IPS-NIHi7 (cell line): ENCODE data around the gene TMEM17.

ENCODE experiments used
- DNase-seq: peaks from one replicate; pipeline ENCODE4 v3.0.0; 2012; ENCODE audit warnings: mixed read lengths; ENCODE audit errors: extremely low spot score

The TMEM17 gene

GRCh38 chr2:62472312-62472711 lies 33.7 kb downstream of the TMEM17 start:
- DNase-seq, result peak; percentile 1

GRCh38 chr2:62471816-62472215 lies 34.2 kb downstream of the TMEM17 start:
- DNase-seq, result peak; percentile 4

DNA sequence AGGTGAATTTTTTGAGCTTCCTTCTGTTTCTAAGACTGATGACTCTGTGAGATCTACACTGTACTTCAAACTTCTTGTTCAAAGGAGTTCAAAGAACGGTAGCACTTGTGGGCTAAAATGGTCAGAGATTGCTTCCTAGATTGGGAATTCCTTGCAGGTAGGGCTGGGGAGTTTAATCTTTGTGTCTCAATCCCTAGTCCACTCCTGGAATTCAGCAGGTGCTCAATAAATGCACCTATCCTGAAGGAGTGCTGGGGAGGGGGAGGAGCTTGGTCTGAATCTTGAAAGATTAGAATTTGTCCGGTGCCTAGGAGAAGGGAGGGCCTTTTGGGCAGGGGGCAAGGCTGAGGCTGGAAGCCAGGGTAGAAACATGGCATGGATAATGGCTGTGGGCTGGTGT lies 34.6 kb downstream of the TMEM17 start:
- DNase-seq, result no peak

DNA sequence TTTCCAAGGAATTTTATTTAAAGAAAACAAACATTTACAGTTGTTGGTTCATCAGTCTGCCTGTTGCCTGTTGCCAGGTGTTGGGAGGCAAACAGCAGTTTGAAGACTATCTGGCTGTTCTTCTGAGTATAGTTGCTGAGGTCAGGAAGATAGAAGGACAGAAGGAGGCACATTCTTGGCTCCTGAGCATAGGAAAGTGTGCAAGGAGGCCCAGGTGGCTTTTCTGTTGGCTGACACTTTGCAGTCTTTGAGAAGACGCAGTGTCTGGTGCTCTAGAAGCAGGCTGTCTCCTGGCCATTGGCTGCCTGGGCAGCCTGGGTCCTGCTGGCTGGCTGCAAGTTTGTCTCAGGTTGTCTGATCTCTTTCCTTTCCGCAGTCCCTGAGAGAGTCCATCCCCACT lies 36.4 kb downstream of the TMEM17 start:
- DNase-seq, result peak; percentile 1

DNA sequence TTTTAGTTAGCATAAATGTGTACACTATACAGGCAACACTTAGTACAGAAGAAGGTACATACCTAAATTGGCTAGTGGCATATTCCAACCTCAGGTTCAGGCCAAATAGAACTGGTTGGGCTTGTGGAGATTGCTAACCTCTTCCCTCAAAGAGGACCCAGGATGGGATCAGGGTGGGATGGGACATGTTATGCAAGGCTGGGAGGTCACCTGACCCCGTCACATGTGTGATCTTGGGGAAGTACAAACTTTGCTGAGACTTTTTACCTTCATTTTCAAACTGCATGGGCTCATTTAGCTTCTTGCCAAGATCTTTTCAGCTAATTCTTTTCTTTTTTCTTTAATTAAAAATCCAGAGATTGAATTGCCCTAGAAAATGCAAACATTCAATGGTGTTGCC lies 36.9 kb downstream of the TMEM17 start:
- no peak for DNase-seq

DNA sequence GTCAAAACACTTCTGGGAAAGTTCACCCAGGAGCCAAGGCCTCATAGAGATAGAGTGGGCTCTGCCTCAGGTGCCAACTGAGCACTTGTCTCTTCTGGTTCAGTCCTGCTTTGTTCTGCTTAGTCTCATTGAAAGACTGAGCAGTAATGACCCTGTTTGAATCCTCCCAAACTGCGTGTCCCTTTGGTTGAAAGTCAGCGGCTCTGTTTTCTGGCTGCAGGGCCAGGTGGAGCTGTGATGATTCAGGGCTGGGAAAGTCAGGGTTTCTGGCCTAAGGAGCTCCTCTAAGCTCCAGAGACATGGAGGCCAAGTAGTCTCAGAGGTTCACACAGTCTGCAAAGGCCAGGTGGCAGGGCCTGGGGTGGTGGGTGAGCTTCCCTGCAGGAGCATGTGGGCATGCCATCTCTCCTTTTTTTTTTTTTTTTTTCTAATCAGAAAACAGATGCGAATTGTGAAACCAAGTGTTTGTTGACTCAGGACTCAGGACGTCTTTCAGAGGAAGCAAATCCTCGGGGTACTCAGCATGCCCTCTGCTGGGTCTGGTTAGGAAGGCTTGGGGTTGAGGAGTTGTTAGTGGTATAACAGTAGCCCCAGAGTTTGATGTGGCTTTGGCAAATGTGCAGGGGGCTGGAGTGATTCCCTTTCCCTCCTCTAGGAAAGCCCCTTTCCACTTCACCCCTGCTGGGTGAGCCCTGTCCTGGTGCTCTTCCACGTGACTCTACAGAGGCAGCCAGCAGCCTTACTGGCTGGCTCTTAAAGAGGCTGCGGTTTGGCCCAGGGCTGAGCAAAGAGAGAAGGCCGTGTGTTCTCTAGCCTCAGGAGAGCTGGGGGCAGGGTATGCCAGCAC lies 38.3 kb downstream of the TMEM17 start:
- peak; percentile 41 for DNase-seq

DNA sequence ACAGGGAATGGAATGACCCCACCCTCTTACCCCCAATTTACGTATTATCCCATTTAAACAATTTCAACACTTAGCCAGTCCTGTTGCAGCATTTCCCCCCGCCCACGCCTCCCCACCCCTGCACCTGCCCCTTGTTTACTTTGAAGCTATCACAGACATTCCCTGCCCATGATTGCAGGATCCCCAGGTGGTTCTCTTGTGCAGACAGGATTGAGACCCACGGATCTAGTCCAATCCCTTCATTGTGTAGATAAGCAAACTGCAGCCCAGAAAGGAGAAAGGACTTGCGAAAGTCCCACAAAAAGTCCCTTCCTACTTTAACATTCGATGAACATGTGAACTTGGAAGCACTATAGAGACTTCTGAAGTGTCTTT lies 38.9 kb downstream of the TMEM17 start:
- no peak for DNase-seq

- no peak for DNase-seq
These were observed 39.5 kb downstream of the TMEM17 start for GRCh38 chr2:62466503-62466854.

DNA sequence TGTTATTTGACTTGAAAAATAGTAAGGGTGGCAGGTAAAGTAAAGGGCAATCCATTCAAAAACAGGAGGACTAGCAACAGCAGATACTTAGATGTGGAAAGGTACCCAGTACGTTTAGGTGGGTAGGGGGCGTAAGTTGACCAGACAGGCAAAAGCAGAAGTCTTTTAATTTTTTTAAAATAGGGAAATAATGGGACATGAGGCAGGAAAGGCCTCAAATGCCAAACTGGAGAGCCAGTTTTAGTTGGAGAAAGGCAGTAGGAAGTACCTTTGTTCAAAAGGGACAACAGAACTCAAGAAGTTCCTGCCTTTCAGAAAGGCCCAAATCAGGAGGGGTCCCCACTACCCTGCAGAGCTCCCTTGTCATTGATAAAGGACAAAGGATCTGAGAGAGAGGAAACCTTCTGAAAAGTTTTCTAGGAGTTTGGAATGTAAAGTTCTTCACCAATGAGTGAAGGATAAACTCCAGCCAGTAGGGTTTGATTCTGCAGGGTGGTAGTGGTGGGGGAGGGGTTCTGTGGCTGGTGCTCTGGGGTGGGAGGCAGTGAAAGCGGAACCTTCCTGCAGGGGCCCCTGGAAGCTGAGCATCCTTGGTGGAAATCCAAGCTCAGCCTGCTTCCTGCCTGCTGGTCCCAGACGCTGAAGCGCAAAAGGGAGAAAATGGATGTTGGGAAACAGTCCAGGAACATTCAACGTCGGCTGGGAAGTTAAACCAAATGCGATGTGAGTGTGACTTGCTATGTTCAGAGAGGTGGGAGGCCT lies 40.1 kb downstream of the TMEM17 start:
- peak; percentile 57 for DNase-seq

DNA sequence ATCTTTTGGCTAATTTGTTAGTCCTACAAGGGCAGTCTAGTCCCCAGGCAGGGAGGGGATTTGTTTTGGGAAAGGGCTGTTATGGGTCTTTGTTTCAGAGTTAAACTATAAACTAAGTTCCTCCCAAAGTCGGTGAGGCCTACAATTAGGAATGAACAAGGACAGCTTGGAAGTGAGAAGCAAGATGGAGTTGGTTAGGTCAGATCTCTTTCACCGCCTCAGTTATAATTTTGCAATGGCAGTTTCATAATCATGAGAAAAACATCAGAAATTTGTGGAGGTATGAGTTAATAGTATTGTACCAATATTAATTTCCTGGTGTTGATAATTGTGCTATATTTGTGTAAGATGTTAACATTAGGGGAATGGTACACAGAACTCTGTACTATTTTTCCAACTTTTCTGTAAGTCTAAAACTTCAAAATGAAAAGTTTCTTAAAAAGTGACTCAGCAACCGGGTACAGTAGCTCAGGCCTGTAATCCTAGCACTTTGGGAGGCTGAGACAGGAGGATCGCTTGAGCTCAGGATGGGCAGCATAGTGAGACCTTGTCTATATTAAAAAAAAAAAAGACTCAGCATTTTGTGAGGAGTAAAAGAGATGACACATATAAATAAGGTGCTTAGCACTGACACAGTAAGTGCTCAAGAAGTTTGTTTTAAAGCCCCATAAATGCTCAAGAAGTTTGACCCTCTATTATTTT lies 40.8 kb downstream of the TMEM17 start:
- no peak for DNase-seq

- DNase-seq, result no peak
These were observed 41.6 kb downstream of the TMEM17 start for GRCh38 chr2:62464221-62465007.

DNA sequence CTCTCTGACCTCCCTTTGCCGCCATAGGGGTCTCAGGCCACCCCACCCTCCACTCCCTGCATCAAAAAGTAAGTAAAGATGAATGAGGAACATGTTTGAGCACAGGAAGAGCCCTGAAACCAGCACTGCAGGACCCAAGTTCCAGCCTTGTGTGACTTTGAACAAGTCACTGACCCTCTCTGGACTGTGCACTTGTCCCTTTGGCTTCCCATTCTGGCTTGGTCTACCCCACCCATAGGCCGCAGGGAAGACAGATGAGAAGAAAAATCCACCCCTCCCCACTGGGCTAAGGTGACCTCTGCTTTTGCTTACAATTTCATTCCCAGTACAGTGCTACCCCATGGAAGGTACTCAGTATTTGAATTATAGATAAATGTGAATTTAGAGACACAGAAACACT lies 43.8 kb downstream of the TMEM17 start:
- DNase-seq, result no peak

DNA sequence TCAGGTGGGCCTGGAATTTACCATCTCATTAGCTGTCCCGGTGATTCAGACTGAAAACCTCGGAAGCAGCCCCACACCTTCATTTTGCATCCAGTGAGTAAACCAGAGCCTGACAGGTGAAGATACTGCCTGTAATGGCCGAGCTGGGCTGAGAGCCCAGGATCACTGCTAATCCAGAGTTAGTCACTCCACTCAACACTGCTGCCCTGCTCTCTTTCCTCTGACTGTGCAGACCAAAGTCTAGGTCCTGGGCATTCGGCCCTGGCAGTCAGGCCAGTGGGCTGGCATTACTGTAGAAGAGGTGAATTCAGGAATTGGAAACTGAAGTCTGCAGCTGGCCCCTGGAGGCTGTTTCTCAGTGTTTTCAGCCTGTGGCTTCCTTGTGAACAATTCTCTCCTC lies 44.3 kb downstream of the TMEM17 start:
- DNase-seq, result no peak

GRCh38 chr2:62461017-62461553 lies 44.9 kb downstream of the TMEM17 start:
- no peak for DNase-seq

- DNase-seq, result no peak
These were observed 45.8 kb downstream of the TMEM17 start for GRCh38 chr2:62460175-62460574.

GRCh38 chr2:62459672-62460071 lies 46.3 kb downstream of the TMEM17 start:
- no peak for DNase-seq

GRCh38 chr2:62459106-62459505 lies 46.9 kb downstream of the TMEM17 start:
- DNase-seq, result no peak

- DNase-seq, result no peak
These were observed 47.3 kb downstream of the TMEM17 start for GRCh38 chr2:62458671-62459081.

DNA sequence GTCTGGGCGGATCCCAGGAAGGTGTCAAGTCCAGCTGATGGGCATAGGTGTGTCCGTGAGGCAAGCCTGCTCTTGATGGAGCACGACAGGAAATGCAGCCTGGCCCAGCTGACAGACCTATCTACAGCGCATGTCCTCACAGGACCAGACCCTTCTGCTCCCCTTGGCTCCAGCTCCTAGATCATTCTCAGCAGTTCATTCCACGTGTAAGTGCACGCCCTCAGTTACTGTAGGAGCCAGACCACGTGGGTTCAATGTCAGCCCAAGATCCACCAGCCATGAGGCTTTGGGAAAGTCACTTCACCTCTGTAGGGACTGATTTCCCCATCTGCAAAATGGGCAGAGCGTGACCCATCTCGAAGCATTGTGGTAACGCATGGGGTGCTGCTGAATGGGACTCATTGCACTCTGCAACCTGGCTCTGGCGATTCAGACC lies 47.8 kb downstream of the TMEM17 start:
- no peak for DNase-seq

- no peak for DNase-seq
These were observed 48.4 kb downstream of the TMEM17 start for GRCh38 chr2:62457556-62457955.

- peak; percentile 97 for DNase-seq
These were observed 49.1 kb downstream of the TMEM17 start for GRCh38 chr2:62456721-62457539.
